ENCODE data around the gene ECHDC1.

Gene ECHDC1

GRCh38 chr6:127279815-127280214 lies 63.6 kb downstream of the ECHDC1 start:
- no peak for DNase-seq

DNA sequence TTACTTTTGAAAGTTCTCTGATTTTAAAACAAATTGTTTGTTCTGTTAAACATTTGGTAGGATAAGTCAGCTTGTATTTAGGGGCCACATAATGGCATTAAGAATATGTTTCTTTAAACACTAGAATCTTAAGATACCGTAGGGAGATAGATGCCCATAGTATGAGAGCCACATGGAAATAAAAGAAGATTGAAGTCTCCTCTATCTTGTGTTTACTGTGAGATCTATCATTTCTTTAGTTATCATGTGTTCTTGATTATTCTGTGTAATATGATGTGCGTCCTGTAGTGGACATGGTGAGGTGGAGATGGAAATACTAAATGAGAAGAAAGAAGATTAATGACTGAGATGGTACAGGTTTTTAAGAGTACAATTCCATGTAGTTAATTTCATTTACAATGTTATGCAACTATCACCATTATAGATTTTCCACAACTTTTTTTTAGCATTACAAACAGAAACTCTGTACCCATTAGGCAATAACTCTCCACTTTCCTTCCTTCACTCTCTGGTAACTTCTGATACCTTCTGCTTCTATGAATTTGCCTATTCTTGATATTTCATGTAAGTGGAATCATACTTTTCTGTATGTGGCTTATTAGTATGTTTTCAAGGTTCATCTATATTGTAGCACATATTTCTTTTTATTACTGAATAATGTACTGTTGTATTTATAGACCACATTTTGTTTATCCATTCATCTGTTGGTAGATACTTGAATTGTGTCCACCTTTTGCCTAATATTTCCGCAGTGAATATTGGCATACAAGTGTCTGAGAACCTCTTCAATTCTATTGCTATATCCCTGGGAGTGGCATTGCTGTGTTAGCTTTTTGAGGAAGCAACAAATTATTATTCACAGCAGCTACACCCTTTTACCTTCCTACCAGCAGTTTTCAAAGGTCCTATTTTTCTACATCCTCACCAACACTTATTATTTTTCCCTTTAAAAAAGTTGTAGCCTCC lies 65.2 kb downstream of the ECHDC1 start:
- no peak for DNase-seq

- no peak for DNase-seq
These were observed 67.1 kb downstream of the ECHDC1 start for GRCh38 chr6:127276331-127276730.

DNA sequence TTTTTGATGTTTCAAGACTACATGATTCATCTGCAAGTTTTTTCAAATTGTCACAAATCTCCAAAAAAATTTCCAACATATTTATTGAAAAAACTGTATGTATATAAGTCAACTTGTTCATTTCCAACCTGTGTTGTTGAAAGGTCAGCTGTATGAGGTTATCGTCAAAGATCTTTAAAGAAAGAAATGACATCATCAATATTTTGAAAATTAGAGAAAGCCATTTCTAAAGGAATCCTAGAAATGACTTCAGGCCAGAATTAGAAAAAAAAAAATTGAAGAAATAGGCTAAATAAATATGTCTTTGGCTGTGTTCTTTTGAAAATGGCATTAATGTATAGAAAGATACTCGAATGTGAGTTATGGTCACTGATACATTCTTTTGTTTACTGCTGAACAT lies 69.9 kb downstream of the ECHDC1 start:
- DNase-seq = no peak

DNA sequence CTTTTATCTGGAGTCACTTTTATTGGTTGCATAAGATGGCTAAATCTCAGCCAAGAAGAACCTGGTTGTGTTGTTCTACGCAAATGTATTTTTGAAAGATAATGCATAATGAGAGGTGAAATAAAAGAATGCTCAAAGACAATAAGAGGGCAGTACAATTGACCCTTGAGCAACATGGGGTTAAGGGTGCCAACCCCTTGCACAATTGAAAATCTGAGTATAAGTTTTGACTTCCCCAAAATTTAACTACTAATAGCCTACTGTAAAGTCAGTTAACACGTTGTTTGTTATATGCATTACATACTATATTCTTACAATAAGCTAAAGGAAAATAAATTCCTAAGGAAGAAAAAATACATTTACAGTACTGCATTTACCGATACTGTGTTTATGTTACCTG lies 70.8 kb downstream of the ECHDC1 start:
- no peak for DNase-seq

DNA sequence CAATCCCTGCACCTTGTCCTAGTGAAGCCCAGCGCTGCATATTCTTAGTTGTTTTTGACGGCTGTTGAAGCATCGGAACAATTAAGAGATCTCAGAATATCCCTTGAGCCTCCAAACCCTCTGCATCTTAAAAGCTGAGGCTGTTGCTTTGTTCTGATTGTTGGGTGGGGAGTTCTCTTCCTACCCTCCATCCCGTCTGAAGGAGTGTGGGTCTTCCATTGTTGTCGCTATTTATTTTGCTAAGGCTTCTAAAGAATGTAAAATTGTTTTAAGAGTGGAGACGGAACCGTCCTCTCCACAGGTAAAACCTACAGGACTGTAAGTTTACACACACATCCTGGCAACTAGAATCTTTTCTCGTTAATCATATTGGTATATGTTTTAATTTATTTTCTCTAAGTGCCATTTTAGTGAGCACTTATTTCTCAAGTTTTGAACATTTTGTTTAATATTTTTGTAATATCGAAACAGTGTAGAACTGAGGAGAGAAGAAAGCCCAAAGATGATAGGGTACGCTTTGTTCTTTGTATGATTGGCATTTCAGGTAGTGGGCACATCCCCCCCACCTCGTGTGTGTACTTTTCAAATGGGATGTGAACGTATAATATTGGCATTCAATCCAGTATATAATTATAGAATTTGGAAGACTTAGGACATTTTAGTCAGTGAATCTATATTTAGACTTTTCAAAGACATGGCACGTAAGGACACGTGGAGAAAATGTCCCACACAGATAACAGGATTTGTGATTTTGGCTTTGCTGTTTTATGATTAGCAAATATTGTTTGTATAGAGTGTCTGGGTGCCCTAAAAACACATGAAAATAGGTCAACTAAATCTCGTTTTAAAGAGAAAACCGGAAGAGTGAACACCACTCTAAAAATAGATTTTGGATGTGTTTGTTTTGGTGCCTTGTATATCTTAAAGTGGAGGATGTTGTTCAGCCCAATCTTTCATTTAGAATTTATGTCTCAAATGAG lies 75.5 kb downstream of the ECHDC1 start:
- DNase-seq = no peak

DNA sequence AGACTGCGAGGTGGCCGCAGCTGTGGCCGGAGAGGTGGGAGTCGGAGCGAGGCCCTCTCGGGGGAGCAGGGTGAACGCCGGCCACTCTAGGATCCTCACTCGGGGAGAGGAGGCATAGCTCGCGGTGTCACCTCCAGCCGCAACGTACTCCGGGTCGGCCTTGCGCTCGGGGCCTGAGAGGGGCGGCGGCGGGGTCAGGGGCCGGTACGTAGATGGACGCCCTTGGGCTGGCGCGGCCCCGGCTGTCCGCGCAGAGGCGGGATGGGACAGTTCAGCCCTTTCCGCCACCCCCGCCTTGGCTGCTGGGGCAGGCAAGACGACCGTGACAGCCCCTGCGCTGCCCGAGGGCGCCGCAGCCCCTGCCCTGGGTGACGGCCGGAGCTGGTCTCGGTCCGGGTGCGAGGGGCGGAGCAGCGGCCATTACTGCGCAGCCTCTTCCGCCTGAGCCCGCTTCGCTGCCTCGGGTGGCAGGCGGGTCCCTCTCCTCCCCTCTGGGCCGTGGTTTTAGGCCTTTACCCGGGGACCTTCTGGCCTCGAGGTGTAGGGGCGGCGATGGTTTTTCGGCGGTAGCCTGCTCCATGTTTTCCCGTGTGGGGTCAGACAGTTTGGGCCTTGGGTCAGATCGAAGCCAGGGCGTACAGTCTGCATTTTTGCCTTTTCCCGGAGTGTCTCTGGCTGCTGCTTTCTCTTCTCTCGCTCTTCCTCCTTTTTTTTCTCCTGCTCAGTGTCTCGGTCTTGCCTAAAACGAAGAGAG lies 76.3 kb downstream of the ECHDC1 start:
- peak; percentile 71 for DNase-seq

DNA sequence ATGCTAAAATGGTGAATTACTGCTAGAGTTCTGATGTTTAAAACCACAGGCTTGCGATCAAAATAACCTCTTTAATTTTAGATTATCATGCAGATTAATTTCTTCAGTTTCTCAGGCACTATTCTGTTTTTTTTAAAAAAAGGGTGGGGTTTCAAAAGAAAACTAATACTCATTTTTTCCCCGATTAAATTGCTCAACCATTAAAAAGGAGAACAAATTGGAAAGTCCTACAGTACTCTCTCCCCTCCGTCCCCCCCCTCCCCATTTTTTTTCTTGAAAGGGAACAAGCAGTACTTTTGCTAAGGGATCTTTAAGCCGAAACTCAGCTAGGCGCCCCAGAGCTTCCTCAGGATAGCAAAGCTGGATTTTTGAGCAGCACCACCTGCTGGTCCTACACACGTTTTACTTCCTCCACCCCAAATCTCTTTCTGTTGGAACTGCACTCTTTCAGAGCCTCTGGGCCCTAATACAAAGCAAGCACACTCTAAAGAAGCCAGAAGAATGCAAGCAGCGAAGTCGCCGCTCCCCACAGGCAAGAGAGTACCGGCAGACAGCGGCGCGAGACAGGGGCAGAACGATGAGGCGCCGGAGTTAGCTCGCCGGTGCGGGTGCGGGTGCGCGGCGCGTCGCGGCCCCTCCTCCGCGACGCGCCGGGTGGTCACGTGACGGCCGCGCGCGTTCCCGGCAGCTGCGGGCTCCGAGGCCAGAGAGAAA lies 77.1 kb downstream of the ECHDC1 start, which contains the start of gene RNF146:
Gene RNF146 (plus strand): TSS at position 687 of the 714 bp plus-strand sequence. CDS start 13,475 bp downstream, outside the sequence.
- peak; percentile 70 for DNase-seq

DNA sequence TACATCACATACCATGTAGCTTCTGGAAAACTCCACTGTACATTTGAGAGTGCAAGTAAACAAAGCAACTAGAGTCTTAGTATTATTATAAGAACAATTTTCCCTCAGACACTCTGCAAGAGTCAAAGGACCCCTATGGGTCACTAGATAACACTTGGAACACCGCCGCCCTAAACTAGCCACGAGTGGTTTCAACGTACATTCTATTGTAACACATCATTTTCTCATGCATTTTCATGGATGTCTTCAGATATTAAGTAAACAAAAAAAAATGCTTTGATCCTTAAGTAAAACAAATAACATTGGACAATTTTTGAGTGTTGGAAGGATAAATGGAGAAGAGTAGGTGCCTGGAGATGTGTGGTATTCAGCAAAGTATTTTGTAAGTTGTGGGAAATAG lies 79.9 kb downstream of the ECHDC1 start:
- DNase-seq = no peak

DNA sequence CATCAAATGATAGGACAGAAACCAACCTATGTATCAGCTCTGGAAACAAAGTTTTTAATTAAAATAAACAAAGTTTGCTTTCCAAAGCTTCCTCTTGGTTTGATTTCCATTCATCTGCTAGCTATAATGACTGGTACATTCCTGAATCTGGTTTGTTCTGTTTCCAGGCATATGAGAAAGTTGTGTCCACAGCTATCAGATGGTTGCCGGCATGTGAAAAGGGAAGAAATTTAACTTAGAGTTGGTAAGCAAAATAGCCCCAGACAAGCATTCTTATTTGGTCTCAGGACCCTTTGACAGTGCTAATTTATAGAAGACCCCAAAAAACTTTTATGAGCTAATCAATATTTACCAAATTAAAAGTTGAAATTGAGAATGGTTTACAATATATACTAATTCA lies 80.5 kb downstream of the ECHDC1 start:
- no peak for DNase-seq

DNA sequence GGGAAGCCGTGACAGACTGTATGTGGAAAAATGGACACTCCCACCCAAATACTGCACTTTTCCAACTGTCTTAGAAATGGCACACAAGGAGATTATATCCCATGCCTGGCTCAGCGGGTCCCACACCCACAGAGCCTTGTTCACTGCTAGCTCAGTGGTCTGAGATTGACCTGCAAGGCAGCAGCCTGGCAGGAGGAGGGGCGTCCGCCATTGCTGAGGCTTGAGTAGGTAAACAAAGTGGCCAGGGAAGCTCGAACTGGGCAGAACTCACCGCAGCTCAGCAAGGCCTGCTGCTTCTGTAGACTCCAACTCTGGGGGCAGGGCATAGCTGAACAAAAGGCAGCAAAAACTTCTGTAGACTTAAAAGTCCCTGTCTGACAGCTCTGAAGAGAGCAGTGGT lies 88.1 kb downstream of the ECHDC1 start:
- DNase-seq = no peak

- DNase-seq = no peak
These were observed 93.8 kb downstream of the ECHDC1 start for GRCh38 chr6:127249621-127250020.

DNA sequence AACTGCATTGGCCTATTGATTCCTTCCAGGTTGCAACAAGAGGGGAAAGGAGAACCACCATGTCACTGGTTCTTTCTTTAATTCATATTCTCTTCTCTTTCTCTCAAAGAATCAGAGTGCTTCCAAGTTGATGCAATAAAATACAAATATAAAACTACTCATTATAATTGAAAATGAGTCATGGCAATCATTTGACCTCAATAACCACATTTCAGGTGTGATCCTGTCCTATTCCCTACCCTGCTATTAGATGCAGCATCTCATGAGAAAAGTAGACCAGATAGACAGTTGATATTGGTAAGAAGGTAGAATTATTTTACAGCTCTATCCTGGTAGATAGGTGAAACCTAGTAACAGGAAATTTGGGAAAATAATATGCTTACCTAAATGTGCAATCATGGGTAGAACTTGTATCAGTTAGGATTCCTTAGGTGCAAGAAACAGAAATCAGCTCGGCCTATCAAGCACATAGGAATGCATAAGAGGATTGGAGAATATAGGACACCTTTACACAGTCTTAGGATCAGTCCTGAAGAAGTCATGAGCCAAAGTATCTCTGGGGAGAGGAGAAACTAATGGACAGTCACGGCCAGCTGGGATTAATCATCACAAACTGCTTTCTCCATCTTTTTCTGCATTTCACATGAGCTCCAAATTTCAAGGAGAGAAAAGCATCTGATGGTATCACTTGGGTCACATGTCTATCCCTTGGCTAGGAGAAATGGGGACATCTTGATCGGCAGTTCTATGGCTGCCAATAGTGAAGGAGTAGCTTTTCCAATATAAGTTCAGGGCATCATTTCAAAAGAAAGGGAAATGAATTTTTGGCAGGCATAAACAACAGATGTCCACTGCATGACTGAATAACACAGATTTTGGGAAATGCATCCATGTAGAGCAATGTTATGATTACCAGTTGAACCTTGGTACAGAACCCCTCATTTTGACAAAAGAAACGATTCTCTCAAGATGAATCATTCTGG lies 96.0 kb downstream of the ECHDC1 start:
- DNase-seq = no peak

- DNase-seq = no peak
These were observed 99.9 kb downstream of the ECHDC1 start for GRCh38 chr6:127243501-127243900.

Measured in NK-92 treated with Interleukin-12 subunit alpha and Interleukin-12 subunit beta, amount 100 ng/mL, for 24 hours (cell line).